CD4-positive, alpha-beta T cell (primary cell): ENCODE measurements around the gene NPTX2. TPM values are rescaled to one million over a fixed set of nuclear protein-coding genes. Genes with fewer than 3 reads are reported as not detected.

Experiments used
- ATAC-seq: fragments of 200-7000 bp; cut with Tn5 transposase; one replicate; pipeline ENCODE4 v1.10.0; 2022; ENCODE audit warnings: mild to moderate bottlenecking; ENCODE audit not compliant: poor library complexity
- CTCF ChIA-PET: fragments of 350-600 bp; sonication (Branson Sonifier 250); formaldehyde crosslinking; loops from one replicate; lab custom pipeline; 2021; ENCODE audit warnings: antibody characterized with exemption, inconsistent platforms; lab: Charles Lee
- POLR2A ChIA-PET: fragments of 350-600 bp; sonication (Branson Sonifier 250); formaldehyde crosslinking; loops from one replicate; lab custom pipeline; 2021; ENCODE audit warnings: antibody characterized with exemption, inconsistent platforms; lab: Charles Lee
- DNase-seq, 14 experiments: peaks; one replicate each; pipeline ENCODE4 v3.0.0-alpha.2; 2013 to 2020; ENCODE audit warnings: mixed read lengths in 2 of 14
- H3K27ac ChIP-seq, 2 donors: one replicate each; pipeline versions ENCODE4 v1.5.1 to v1.7.0; 2013; ENCODE audit warnings: low read length in 2 of 2, low read depth in 1 of 2, mild to moderate bottlenecking in 1 of 2
- H3K27me3 ChIP-seq, 2 experiments: 1 replicate in 1 of 2; 2 replicates in 1 of 2; pipeline versions ENCODE4 v1.6.1 to v1.7.0; 2013; ENCODE audit warnings: low read length in 2 of 2, control low read depth in 1 of 2, mild to moderate bottlenecking in 1 of 2, moderate library complexity in 1 of 2; ENCODE audit not compliant: insufficient read depth in 2 of 2, control insufficient read depth in 1 of 2
- H3K36me3 ChIP-seq: one replicate; pipeline ENCODE4 v1.6.1; 2013; ENCODE audit warnings: low read length, control low read depth; ENCODE audit not compliant: insufficient read depth
- H3K4me1 ChIP-seq: one replicate; pipeline ENCODE4 v1.6.1; 2013; ENCODE audit warnings: low read length, control low read depth; ENCODE audit not compliant: insufficient read depth
- H3K4me3 ChIP-seq: one replicate; pipeline ENCODE4 v1.5.1; 2013; ENCODE audit warnings: mild to moderate bottlenecking, low read length, moderate library complexity
- H3K9me3 ChIP-seq, 2 experiments: 1 replicate in 1 of 2; 2 replicates in 1 of 2; pipeline versions ENCODE4 v1.6.1 to v1.7.0; 2013; ENCODE audit warnings: low read length in 2 of 2, mild to moderate bottlenecking in 2 of 2, control low read depth in 1 of 2, moderate library complexity in 1 of 2; ENCODE audit not compliant: control insufficient read depth in 1 of 2, insufficient read depth in 1 of 2
- H3K27ac Mint-ChIP-seq: one replicate; pipeline ENCODE4 v1.8.0; 2020; ENCODE audit warnings: mixed read lengths
- H3K27me3 Mint-ChIP-seq: one replicate; pipeline ENCODE4 v1.8.0; 2021; ENCODE audit warnings: mixed read lengths
- H3K36me3 Mint-ChIP-seq: one replicate; pipeline ENCODE4 v1.8.0; 2021; ENCODE audit warnings: low read depth, mixed read lengths
- H3K4me1 Mint-ChIP-seq: one replicate; pipeline ENCODE4 v1.8.0; 2021; ENCODE audit warnings: low read depth, mixed read lengths
- H3K4me3 Mint-ChIP-seq: one replicate; pipeline ENCODE4 v1.8.0; 2020; ENCODE audit warnings: mild to moderate bottlenecking, mixed read lengths
- H3K9me3 Mint-ChIP-seq: one replicate; pipeline ENCODE4 v1.8.0; 2020; ENCODE audit warnings: mixed read lengths
- CTCF ChIP-seq: fragments of 200-600 bp; IDR thresholded peaks from one replicate; pipeline ENCODE4 v1.8.0; 2022; ENCODE audit warnings: antibody characterized with exemption, mild to moderate bottlenecking
- intact Hi-C, 2 experiments: fragments of 100-400 bp; cut with DNase I in 1 of 2; cut with micrococcal nuclease in 1 of 2; formaldehyde crosslinking; loops; one replicate each; pipeline versions ENCODE4 v1.15.1 to v1.9.0; 2023 to 2025; cut with DNase I, micrococcal nuclease
- total RNA-seq, 174 experiments: library from RNA in 2 of 174; stranded (reverse) in 2 of 174; gene quantifications; one replicate each; pipeline ENCODE4 v1.2.3 and lab custom pipeline; 2021 to 2026

NPTX2 gene
- total RNA-seq, 2 experiments from 2014 or later = not detected

GRCh38 chr7:98573816-98574215, 43.3 kb upstream of the NPTX2 start:
- H3K9me3 Mint-ChIP-seq = peaks cover 5% of the 10 kb centered on the region
- DNase-seq (no peak), ATAC-seq (no peak)
- CTCF ChIA-PET = interaction anchor here (0.7 kb wide), 1 partner anchor 1108 kb away, joined by 4 read pairs; no protein-coding TSS in a partner anchor
- intact Hi-C loops = no loop called here
- no peaks in the 10 kb centered on the region for H3K27me3 ChIP-seq
- no peaks in the 10 kb centered on the region for H3K36me3 Mint-ChIP-seq
- H3K27ac Mint-ChIP-seq = no peak overlapping the region
- TF ChIP-seq CTCF = no peak
- no peak overlapping the region for H3K4me3 Mint-ChIP-seq
- H3K36me3 ChIP-seq = no peaks in the 10 kb centered on the region
- no peaks in the 10 kb centered on the region for H3K4me1 ChIP-seq
- no peak overlapping the region for H3K4me3 ChIP-seq
- peaks cover 20 to 23% of the 10 kb centered on the region in 2 experiments for H3K9me3 ChIP-seq
- no peaks in the 10 kb centered on the region for H3K27me3 Mint-ChIP-seq
- H3K27ac ChIP-seq = no peak overlapping the region
- POLR2A ChIA-PET = no interaction called here
- no peaks in the 10 kb centered on the region for H3K4me1 Mint-ChIP-seq

GRCh38 chr7:98575878-98576277, 41.2 kb upstream of the NPTX2 start:
- Histone ChIP-seq H3K9me3 (peaks cover 15 to 23% of the 10 kb centered on the region in 2 experiments), H3K36me3 (no peaks in the 10 kb centered on the region), H3K4me1 (no peaks in the 10 kb centered on the region), H3K27me3 (no peaks in the 10 kb centered on the region), H3K4me3 (no peak overlapping the region), H3K27ac (no peak overlapping the region)
- ATAC-seq (no peak), DNase-seq (no peak)
- ChIA-PET POLR2A (no interaction called here), CTCF (no interaction called here)
- TF ChIP-seq CTCF = no peak
- H3K9me3 Mint-ChIP-seq = peaks cover 5% of the 10 kb centered on the region
- no peak overlapping the region for H3K4me3 Mint-ChIP-seq
- peaks cover under 1% of the 10 kb centered on the region for H3K27me3 Mint-ChIP-seq
- intact Hi-C loops = no loop called here
- no peaks in the 10 kb centered on the region for H3K4me1 Mint-ChIP-seq
- no peak overlapping the region for H3K27ac Mint-ChIP-seq
- no peaks in the 10 kb centered on the region for H3K36me3 Mint-ChIP-seq

GRCh38 chr7:98584830-98585229, 32.3 kb upstream of the NPTX2 start:
- no peak overlapping the region for H3K27ac ChIP-seq
- peaks cover 20% of the 10 kb centered on the region for H3K27me3 Mint-ChIP-seq
- POLR2A ChIA-PET = no interaction called here
- no peak for TF ChIP-seq CTCF
- no peak overlapping the region for H3K4me3 ChIP-seq
- H3K4me1 Mint-ChIP-seq = no peaks in the 10 kb centered on the region
- no peak for DNase-seq
- intact Hi-C loops = no loop called here
- CTCF ChIA-PET = no interaction called here
- no peaks in the 10 kb centered on the region for H3K36me3 Mint-ChIP-seq
- H3K36me3 ChIP-seq = no peaks in the 10 kb centered on the region
- no peaks in the 10 kb centered on the region for H3K4me1 ChIP-seq
- no peak for ATAC-seq
- peaks cover 0 to 4% of the 10 kb centered on the region in 2 experiments for H3K9me3 ChIP-seq
- H3K27ac Mint-ChIP-seq = no peak overlapping the region
- peaks cover 0 to 3% of the 10 kb centered on the region in 2 experiments for H3K27me3 ChIP-seq
- peaks cover 12% of the 10 kb centered on the region for H3K9me3 Mint-ChIP-seq
- no peak overlapping the region for H3K4me3 Mint-ChIP-seq
